NT2/D1 (cell line): ENCODE results near the gene ANXA11.

Source experiments
- SUZ12 ChIP-seq: IDR thresholded peaks from 2 replicates; pipeline ENCODE4 v1.6.1; 2011; ENCODE audit not compliant: insufficient read length, insufficient read depth; ENCODE audit errors: extremely low read depth
- ZNF274 ChIP-seq: IDR thresholded peaks from 2 replicates; pipeline ENCODE4 v1.6.1; 2011; ENCODE audit warnings: mild to moderate bottlenecking, low read depth, low read length

DNA sequence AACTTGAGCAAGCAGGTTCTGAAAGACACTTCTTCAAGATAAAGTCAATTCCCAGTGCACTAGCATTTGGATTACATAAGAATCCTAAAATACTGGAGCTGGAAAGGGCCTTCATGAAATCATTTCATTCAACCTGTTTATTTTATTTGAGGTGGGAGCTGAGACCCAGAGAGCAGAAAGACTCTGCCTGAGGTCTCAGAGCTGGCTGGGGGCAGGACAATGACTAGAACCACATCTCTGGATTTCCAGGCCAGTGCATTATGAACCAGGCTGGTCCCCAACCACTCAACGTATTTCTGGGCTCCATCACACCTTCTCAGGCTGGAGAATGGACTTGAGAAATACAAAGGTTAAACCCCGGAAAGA is 8.4 kb downstream of the ANXA11 start:
- TF ChIP-seq SUZ12 (no peak), ZNF274 (no peak)
